ENCODE data around the gene TANC1.

Gene TANC1

GRCh38 chr2:159149747-159150146 lies 181.3 kb downstream of the TANC1 start:
- H3K27me3 ChIP-seq (replicated peaks in 2 of 5; ENCODE audit: control insufficient read depth in 4 of 5, insufficient read depth in 5 of 5, low read length in 4 of 5), result no peaks in the 10 kb centered on the region
- H3K36me3 ChIP-seq (ENCODE audit: control insufficient read depth in 4 of 4, insufficient read depth in 4 of 4, low read length in 3 of 4), result peaks cover 0 to 4% (median 1%) of the 10 kb centered on the region in 4 experiments
- peaks cover 36 to 54% (median 49%) of the 10 kb centered on the region in 4 experiments for H3K4me1 ChIP-seq (ENCODE audit: control extremely low read depth in 1 of 4, control insufficient read depth in 4 of 4, insufficient read depth in 4 of 4, low read length in 3 of 4)
- no peak overlapping the region for H3K4me3 ChIP-seq (ENCODE audit: control insufficient read depth in 1 of 7, extremely low read depth in 1 of 7, insufficient read depth in 4 of 7, low read depth in 2 of 7, low read length in 6 of 7)
- POLR2A ChIA-PET, result interaction anchor here (0.7 kb wide), 1 partner anchor 11 kb away, joined by 4 read pairs; no protein-coding TSS in a partner anchor
- no peaks in the 10 kb centered on the region for H3K9me3 ChIP-seq (ENCODE audit: control extremely low read depth in 1 of 5, control insufficient read depth in 4 of 5, insufficient read depth in 2 of 5, low read depth in 1 of 5, low read length in 4 of 5)
- CTCF ChIA-PET, result interaction anchor here (1.0 to 10.5 kb wide), 8 partner anchors 9 to 34 kb away, joined by 3 to 80 read pairs (median 6); no protein-coding TSS in a partner anchor
- WGBS (ENCODE audit: insufficient coverage), result 55% methylated on average over 2 of the region's 2 CpGs
- H3K27ac ChIP-seq (ENCODE audit: insufficient read depth in 1 of 2, low read depth in 1 of 2, low read length in 2 of 2, poor library complexity in 1 of 2, severe bottlenecking in 2 of 2), result no peak overlapping the region
- no peak for DNase-seq

GRCh38 chr2:159150280-159150746 lies 181.9 kb downstream of the TANC1 start:
- no peaks in the 10 kb centered on the region for H3K9me3 ChIP-seq (ENCODE audit: control extremely low read depth in 1 of 5, control insufficient read depth in 4 of 5, insufficient read depth in 2 of 5, low read depth in 1 of 5, low read length in 4 of 5)
- H3K36me3 ChIP-seq (ENCODE audit: control insufficient read depth in 4 of 4, insufficient read depth in 4 of 4, low read length in 3 of 4), result peaks cover 0 to 4% (median 1%) of the 10 kb centered on the region in 4 experiments
- CTCF ChIA-PET, result interaction anchor here (1.0 to 10.5 kb wide), 9 partner anchors 9 to 31 kb away, joined by 3 to 80 read pairs (median 7); no protein-coding TSS in a partner anchor
- peak overlapping the region in 1 of 7 experiments; percentile 12 for H3K4me3 ChIP-seq (ENCODE audit: control insufficient read depth in 1 of 7, extremely low read depth in 1 of 7, insufficient read depth in 4 of 7, low read depth in 2 of 7, low read length in 6 of 7)
- no peaks in the 10 kb centered on the region for H3K27me3 ChIP-seq (replicated peaks in 2 of 5; ENCODE audit: control insufficient read depth in 4 of 5, insufficient read depth in 5 of 5, low read length in 4 of 5)
- H3K4me1 ChIP-seq (ENCODE audit: control extremely low read depth in 1 of 4, control insufficient read depth in 4 of 4, insufficient read depth in 4 of 4, low read length in 3 of 4), result peaks cover 33 to 58% (median 47%) of the 10 kb centered on the region in 4 experiments
- POLR2A ChIA-PET, result interaction anchor here (0.6 to 0.7 kb wide), 2 partner anchors 11 to 24 kb away, joined by 3 to 4 read pairs; no protein-coding TSS in a partner anchor
- peak in 1 of 3 donors; percentile 46 for DNase-seq
- 70% methylated on average over 6 of the region's 8 CpGs for WGBS (ENCODE audit: insufficient coverage)
- no peak overlapping the region for H3K27ac ChIP-seq (ENCODE audit: insufficient read depth in 1 of 2, low read depth in 1 of 2, low read length in 2 of 2, poor library complexity in 1 of 2, severe bottlenecking in 2 of 2)

DNA sequence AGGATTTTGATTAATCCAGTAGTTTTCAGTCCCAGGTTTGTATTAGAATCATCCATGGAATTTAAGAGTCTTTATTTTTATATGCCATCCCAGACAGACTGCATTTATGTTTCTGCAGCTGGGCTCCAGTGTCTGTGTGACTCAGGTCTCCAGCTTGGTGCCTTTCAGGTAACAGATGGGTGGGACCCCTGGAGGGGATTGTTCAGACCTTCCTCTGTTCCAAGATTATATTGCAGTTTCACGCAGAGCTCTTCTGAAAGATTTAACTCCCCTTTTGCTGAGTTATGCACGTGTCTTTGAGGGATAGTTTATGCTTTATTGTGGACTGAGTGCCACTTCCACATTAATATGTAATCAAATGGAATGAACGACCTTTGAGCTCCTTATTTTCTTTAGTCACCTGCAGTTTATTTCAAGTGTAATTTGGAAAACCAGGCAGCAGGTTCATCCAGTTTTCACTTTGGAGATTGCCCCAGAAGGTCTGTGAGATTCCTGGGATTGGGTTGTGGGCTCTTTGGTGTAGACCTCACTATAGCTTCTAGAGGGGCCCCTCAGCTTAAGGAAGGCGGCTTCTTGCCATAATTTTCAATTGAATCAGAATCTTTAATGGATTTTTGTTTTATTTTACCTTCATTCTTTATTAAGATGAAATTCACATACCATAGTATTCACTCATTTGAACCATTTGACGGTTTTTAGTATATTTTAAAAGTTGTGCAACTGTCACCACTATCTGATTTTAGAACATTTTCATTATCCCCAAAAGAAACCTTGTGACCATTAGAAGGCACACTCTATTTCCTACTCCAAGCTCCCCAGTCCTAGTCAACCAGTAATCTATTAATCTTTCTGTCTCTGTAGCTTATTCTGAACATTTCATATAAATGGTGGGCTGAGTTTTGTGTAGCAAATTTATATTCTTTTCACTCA lies 183.0 kb downstream of the TANC1 start:
- POLR2A ChIA-PET, result interaction anchor here (0.9 kb wide), 1 partner anchor 11 kb away, joined by 3 read pairs; no protein-coding TSS in a partner anchor
- CTCF ChIA-PET, result interaction anchor here (0.9 to 10.5 kb wide), 13 partner anchors 9 to 61 kb away, joined by 3 to 80 read pairs (median 7); no protein-coding TSS in a partner anchor
- WGBS (ENCODE audit: insufficient coverage), result 83% methylated on average over 1 of the region's 5 CpGs
- H3K27me3 ChIP-seq (replicated peaks in 2 of 5; ENCODE audit: control insufficient read depth in 4 of 5, insufficient read depth in 5 of 5, low read length in 4 of 5), result no peaks in the 10 kb centered on the region
- H3K4me1 ChIP-seq (ENCODE audit: control extremely low read depth in 1 of 4, control insufficient read depth in 4 of 4, insufficient read depth in 4 of 4, low read length in 3 of 4), result peaks cover 33 to 67% (median 47%) of the 10 kb centered on the region in 4 experiments
- H3K36me3 ChIP-seq (ENCODE audit: control insufficient read depth in 4 of 4, insufficient read depth in 4 of 4, low read length in 3 of 4), result peaks cover 0 to 4% (median 1%) of the 10 kb centered on the region in 4 experiments
- no peak overlapping the region for H3K27ac ChIP-seq (ENCODE audit: insufficient read depth in 1 of 2, low read depth in 1 of 2, low read length in 2 of 2, poor library complexity in 1 of 2, severe bottlenecking in 2 of 2)
- no peak for DNase-seq
- H3K9me3 ChIP-seq (ENCODE audit: control extremely low read depth in 1 of 5, control insufficient read depth in 4 of 5, insufficient read depth in 2 of 5, low read depth in 1 of 5, low read length in 4 of 5), result no peaks in the 10 kb centered on the region
- no peak overlapping the region for H3K4me3 ChIP-seq (ENCODE audit: control insufficient read depth in 1 of 7, extremely low read depth in 1 of 7, insufficient read depth in 4 of 7, low read depth in 2 of 7, low read length in 6 of 7)

DNA sequence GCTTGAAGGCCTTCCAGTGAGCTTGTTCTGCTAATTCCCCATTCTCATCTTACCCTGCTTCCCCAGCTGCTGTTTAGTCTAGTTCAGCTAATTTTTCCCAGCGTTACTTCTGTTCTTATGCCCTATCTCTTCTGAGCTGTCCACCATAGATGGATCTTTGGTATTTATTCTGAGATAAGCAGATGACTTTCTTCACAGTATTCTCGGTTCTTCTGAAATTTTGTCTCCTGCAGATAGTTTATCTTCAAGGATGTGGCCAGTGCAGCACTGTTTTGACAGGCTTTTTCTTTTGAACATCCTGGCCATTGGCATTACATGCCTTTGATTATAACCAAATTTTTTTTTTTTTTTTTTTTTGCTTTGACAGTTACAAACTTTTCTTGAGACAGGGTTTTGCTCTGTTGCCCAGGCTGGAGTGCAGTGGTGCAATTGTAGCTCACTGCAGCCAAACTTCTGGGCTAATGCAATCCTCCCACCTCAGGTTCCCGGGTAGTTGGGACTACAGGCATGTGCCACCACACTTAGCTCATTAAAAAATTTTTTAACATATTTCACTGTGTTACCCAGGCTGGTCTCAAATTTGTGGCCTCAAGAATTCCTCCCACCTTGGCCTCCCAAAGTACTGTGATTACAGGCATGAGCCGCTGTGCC lies 183.8 kb downstream of the TANC1 start:
- Histone ChIP-seq H3K27me3 (replicated peaks in 2 of 5; ENCODE audit: control insufficient read depth in 4 of 5, insufficient read depth in 5 of 5, low read length in 4 of 5) (no peaks in the 10 kb centered on the region), H3K9me3 (ENCODE audit: control extremely low read depth in 1 of 5, control insufficient read depth in 4 of 5, insufficient read depth in 2 of 5, low read depth in 1 of 5, low read length in 4 of 5) (no peaks in the 10 kb centered on the region), H3K27ac (ENCODE audit: insufficient read depth in 1 of 2, low read depth in 1 of 2, low read length in 2 of 2, poor library complexity in 1 of 2, severe bottlenecking in 2 of 2) (no peak overlapping the region), H3K4me1 (ENCODE audit: control extremely low read depth in 1 of 4, control insufficient read depth in 4 of 4, insufficient read depth in 4 of 4, low read length in 3 of 4) (peaks cover 36 to 66% (median 46%) of the 10 kb centered on the region in 4 experiments), H3K4me3 (ENCODE audit: control insufficient read depth in 1 of 7, extremely low read depth in 1 of 7, insufficient read depth in 4 of 7, low read depth in 2 of 7, low read length in 6 of 7) (no peak overlapping the region), H3K36me3 (ENCODE audit: control insufficient read depth in 4 of 4, insufficient read depth in 4 of 4, low read length in 3 of 4) (peaks cover 0 to 4% (median 1%) of the 10 kb centered on the region in 4 experiments)
- ChIA-PET POLR2A (interaction anchor here (0.9 kb wide), 1 partner anchor 10 kb away, joined by 3 read pairs; no protein-coding TSS in a partner anchor), CTCF (interaction anchor here (0.9 to 10.5 kb wide), 9 partner anchors 10 to 33 kb away, joined by 3 to 80 read pairs (median 7); no protein-coding TSS in a partner anchor)
- DNase-seq, result peak in 1 of 3 donors; percentile 62
- WGBS (ENCODE audit: insufficient coverage), result 83% methylated on average over 2 of the region's 4 CpGs

DNA sequence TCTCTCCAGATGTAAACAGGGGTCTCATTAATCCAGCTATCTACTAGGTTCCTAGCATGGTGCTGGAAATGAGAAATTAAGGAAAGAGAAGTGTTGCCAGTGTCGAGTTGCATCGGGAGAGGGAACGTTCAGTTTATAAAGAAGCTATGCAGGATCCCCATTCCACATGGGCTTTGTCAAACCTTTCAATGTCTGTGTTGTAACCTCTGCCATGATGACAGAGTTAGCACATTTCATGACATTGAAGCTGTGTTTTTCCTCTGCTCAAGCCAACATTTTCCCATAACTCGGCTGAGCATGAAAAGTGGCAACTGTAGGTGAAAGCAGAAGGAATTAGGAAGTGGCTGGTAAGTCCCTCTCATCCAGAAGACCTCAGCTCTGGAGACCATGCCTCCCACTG lies 184.6 kb downstream of the TANC1 start:
- ChIA-PET CTCF (interaction anchor here (1.4 to 10.5 kb wide), 4 partner anchors 10 to 20 kb away, joined by 5 to 80 read pairs (median 10); no protein-coding TSS in a partner anchor), POLR2A (no interaction called here)
- no peaks in the 10 kb centered on the region for H3K27me3 ChIP-seq (replicated peaks in 2 of 5; ENCODE audit: control insufficient read depth in 4 of 5, insufficient read depth in 5 of 5, low read length in 4 of 5)
- no peaks in the 10 kb centered on the region for H3K9me3 ChIP-seq (ENCODE audit: control extremely low read depth in 1 of 5, control insufficient read depth in 4 of 5, insufficient read depth in 2 of 5, low read depth in 1 of 5, low read length in 4 of 5)
- 80% methylated on average over 4 of the region's 4 CpGs for WGBS (ENCODE audit: insufficient coverage)
- H3K27ac ChIP-seq (ENCODE audit: insufficient read depth in 1 of 2, low read depth in 1 of 2, low read length in 2 of 2, poor library complexity in 1 of 2, severe bottlenecking in 2 of 2), result no peak overlapping the region
- peaks cover 0 to 4% (median 1%) of the 10 kb centered on the region in 4 experiments for H3K36me3 ChIP-seq (ENCODE audit: control insufficient read depth in 4 of 4, insufficient read depth in 4 of 4, low read length in 3 of 4)
- no peak overlapping the region for H3K4me3 ChIP-seq (ENCODE audit: control insufficient read depth in 1 of 7, extremely low read depth in 1 of 7, insufficient read depth in 4 of 7, low read depth in 2 of 7, low read length in 6 of 7)
- DNase-seq, result no peak
- peaks cover 35 to 66% (median 45%) of the 10 kb centered on the region in 4 experiments for H3K4me1 ChIP-seq (ENCODE audit: control extremely low read depth in 1 of 4, control insufficient read depth in 4 of 4, insufficient read depth in 4 of 4, low read length in 3 of 4)

DNA sequence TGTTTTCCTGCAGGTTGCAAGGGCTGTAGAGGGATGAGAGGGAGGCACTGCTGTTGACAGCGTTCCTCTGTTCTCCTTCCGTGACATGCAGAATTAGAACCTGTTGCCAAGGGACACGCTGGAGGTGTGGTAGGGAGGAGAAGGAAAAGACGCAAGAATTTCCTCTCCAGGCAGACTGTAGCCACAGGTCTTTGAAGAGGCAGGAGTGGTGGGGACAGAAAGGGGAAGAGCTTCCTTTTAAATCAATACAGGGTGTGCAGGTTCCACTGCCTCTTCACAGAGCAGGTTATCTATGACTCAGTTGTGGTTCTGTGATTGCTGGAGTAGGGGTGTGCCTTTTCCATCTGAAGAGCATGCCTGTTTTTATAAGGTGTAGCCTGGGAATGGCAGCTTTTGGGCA lies 185.0 kb downstream of the TANC1 start:
- Histone ChIP-seq H3K9me3 (ENCODE audit: control extremely low read depth in 1 of 5, control insufficient read depth in 4 of 5, insufficient read depth in 2 of 5, low read depth in 1 of 5, low read length in 4 of 5) (no peaks in the 10 kb centered on the region), H3K27me3 (replicated peaks in 2 of 5; ENCODE audit: control insufficient read depth in 4 of 5, insufficient read depth in 5 of 5, low read length in 4 of 5) (no peaks in the 10 kb centered on the region), H3K27ac (ENCODE audit: insufficient read depth in 1 of 2, low read depth in 1 of 2, low read length in 2 of 2, poor library complexity in 1 of 2, severe bottlenecking in 2 of 2) (no peak overlapping the region), H3K36me3 (ENCODE audit: control insufficient read depth in 4 of 4, insufficient read depth in 4 of 4, low read length in 3 of 4) (peaks cover 0 to 4% (median 1%) of the 10 kb centered on the region in 4 experiments), H3K4me3 (ENCODE audit: control insufficient read depth in 1 of 7, extremely low read depth in 1 of 7, insufficient read depth in 4 of 7, low read depth in 2 of 7, low read length in 6 of 7) (no peak overlapping the region), H3K4me1 (ENCODE audit: control extremely low read depth in 1 of 4, control insufficient read depth in 4 of 4, insufficient read depth in 4 of 4, low read length in 3 of 4) (peaks cover 34 to 63% (median 43%) of the 10 kb centered on the region in 4 experiments)
- no peak for DNase-seq
- ChIA-PET CTCF (interaction anchor here (0.9 to 10.5 kb wide), 5 partner anchors 9 to 35 kb away, joined by 3 to 80 read pairs (median 8); no protein-coding TSS in a partner anchor), POLR2A (interaction anchor here (0.7 kb wide), 1 partner anchor 10 kb away, joined by 3 read pairs; no protein-coding TSS in a partner anchor)
- WGBS (ENCODE audit: insufficient coverage), result 31% methylated on average over 4 of the region's 4 CpGs

All from common myeloid progenitor, CD34-positive (primary cell).